Kidney glomerular epithelial cell (primary cell): ENCODE measurements around the gene SYTL5.
"Not testable (repeated sequence)": the region's sequence is repeated elsewhere in the genome, so short reads cannot be mapped to it uniquely, and the experiment has no call there.

Experiments
- DNase-seq: peaks from one replicate; lab custom pipeline; 2025; lab: John Stamatoyannopoulos, UW

Gene SYTL5

DNA sequence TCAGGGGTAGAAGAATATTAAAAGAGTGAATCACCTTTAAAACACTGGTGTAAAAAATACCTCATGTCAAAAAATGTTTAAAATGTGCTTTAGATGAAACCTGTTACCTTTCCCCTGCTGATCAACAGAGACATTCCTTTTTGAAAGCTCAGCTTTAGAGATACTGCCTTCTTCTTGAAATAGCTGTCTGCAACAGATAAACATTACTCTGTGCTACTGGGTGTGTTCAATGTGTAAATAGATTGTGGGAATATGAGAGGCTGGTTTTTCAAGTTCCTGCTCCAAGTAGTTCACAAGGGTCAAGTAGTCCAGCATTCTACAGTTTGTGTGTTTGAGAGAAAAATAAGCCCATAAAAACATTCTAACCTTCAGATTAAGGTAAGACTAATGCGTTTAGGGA lies at the start of gene SYTL5:
Gene SYTL5 (plus strand): TSS at position 263 of the 400 bp plus-strand sequence. CDS start 27,337 bp downstream, outside the sequence.
- no peak for DNase-seq

DNA sequence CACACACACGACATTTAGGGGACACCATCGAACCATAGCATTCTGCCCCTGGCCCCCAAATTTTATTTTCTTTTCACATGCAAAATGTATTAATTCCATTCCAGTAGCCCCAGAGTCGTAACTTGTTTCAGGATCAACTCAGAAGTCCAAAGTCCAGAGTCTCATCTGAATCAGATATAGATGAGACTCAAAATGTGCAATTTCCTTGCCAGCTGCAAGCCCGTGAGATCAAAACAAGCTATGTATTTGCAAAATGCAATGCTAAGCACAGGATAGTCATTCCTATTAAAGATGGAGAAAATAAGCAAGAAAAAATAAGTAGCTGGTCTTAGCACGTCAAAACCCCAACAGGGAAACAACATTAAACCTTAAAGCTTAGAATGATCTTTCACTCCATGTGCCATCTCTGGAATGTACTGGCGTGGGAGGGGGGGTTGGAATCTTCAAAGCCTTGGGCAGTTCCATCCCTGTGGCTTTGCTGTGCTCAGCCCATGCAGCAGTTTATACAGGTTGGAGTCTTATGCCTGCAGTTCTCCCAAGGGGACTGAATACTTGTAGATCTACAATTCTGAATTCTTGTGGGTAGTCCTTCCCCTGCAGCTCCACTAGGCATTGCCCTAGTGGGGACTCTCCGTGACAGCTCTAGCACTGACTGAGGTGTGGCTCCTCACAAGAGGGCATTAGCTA lies 47.7 kb upstream of the SYTL5 start:
- peak; percentile 4 for DNase-seq

DNA sequence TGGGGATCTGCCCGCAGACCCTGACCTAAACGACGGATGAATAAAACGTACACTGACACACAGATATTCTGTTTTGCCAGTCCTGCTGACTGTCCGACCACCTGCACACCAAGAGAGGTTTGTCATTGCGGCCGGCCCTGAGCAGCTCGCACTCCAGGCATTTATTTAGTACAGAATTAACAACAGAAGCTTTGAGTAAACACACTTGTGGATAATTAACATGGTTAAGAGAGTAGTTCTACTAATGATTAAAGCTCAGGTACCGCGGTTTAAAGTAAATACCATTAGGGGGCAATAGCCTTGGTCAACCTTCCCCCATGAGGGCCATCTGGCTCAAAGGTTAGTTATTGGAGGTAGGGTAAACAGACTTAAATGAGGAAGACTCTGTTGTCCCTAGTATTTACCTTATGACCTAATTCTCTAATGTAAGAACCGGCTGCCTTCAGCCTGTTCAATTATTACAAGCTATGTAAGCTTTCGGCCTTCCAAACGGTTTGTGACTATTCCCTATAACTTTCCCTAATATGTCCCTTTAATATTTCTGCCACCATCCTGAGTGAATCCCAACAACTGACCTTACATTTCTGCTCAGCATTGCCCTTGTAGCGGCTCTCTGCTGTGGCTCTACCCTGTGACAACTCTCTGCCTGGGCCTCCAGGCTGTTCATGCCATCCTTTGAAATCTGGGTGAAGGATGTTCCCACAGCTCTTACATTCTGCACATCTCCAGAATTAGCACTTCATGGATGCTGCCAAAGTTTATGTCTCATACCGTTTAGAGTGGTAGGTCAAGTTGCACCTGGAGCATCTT lies 46.9 kb upstream of the SYTL5 start:
- DNase-seq, result no peak

DNA sequence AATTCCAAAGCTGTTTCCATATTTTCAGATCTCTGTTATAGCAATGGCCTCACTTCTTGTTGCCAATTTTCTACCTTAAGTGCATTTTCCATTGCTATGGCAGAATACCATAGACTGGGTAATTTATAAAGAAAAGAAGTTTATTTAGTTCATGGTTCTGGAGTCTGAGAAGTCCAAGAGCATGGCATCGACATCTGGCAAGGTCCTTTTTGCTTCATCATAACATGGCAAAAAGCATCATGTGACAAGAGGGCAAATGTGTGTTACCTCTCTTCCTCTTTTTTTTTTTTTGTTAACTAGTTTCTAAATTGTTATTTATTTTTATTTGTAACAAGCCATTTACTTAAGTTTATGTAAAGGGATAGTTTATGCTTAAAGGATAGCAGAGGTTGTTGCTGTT lies 45.2 kb upstream of the SYTL5 start:
- no peak for DNase-seq

DNA sequence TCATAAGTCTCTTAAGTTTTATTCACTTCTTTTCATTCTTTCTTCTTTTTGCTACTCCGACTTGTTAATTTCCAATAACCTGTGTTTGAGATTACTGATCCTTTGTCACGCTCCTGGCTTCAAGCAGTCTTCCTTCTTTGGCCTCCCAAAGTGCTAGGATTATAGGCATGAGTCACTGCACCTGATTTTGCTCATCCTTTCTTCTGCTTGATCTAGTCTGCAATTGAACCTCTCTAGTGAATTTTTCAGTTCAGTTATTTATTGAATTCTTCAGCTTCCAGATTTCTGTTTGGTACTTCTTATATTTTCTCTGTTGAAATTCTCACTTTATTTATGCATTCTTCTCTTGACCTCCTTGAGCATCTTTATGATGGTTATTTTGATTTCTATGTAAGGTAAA lies 38.6 kb upstream of the SYTL5 start:
- no peak for DNase-seq

DNA sequence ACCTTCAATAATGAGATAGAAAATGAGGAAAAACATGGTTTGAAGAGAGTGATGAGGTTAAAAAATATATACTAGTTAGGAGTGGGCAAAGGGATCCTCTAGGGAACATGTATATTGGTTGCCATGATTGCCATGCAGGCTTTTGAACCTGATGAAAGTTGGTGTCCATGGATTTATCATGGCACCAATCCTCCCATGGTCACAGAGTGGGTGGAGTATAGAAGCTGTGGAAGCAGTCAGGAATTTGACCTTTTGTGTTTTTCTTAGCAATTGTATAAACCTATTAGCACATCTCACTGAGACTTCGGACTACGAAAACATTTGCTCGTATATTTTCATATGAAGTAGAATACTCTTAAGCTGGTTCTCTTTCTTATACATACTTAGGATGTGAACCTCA lies 30.9 kb upstream of the SYTL5 start:
- DNase-seq, result no peak

DNA sequence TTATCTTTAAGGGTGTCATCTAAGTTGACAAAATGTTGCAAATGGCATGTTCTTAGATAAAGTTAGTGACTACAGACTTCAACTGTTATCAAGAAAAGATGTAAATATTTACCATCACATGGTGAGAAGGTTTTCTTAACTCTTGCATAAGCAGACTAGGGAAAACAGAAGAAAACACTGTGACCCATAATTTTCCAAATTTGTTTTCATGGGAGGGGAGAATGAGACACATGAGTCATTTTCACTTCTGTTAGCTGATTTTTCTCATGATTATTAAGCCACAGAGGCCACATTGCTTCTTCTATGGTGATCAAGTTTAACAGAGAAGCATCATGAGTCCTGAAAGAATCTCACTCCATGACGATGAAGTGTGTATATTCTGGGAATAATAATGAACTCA lies 30.2 kb upstream of the SYTL5 start:
- no peak for DNase-seq

DNA sequence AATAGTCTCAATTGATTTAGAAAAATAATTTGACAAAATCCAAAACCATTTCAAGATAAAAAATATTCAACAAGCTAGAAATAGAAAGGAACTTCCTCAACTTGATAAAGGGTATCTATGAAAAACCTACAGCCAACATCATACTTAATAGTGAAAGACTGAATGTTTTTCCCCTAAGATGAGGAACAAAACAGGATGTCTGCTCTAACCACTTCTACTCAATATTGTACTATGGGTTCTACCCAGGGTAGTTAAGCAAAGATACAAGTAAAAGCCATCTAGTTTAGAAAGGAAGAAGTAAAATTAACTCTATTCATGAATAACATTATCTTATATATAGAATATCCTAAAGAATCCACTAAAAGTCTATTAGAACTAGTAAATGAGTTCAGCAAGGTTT lies 21.5 kb upstream of the SYTL5 start:
- DNase-seq, result no peak

DNA sequence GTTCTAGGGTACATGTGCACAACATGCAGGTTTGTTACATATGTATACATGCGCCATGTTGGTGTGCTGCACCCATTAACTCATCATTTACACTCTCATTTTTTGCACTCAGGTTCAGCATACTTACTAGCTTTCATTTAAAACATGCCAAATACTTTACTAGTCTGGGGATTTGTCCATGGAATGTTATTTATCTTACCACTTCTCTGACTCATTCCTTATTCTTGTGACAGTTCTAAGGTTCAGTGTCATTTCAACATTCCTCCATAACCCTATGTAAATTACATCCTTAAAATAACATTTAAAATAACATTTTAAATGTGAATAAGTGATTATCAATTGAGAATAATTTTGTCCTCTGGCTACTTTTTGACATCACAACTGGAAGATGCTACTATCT lies 19.5 kb upstream of the SYTL5 start:
- peak; percentile 2 for DNase-seq

DNA sequence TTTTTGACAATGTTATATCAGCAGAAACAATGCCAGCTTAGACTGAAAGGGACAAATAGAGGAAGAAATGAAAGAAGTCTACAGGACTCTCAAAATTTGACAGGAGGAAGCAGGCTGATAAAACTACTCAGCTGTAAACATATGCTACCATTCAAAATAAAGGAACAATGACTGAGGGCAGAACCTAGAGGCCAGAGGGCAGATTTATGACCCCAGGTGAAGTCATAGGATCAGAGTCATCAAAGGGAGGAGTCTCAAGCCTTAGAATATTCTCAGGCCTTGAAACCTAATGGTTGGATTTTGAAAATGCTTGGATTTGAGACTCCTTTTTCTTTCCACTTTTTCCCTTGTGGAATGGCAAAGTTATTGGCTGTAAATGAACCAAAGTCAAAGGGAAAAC lies 17.0 kb upstream of the SYTL5 start:
- no peak for DNase-seq

DNA sequence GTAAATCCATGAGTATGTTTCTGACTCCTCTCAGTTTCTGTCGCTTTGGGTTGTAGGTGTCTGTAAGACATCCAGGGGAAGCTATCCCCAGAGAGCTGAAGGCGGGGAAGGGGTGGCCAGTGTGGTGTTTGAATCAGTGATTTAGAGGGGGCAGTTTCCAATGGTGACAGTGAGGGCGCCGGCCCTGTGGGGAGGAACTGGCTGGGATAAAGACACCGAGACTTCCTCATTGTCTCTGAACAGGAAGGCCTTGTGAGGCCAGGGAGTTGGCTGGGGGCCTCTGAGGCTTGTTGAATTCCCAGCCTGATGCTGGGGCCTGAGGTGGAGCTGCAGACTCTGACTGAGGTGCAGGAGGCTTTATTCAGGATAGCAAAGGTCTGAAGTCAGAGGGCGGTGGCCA lies 15.1 kb upstream of the SYTL5 start:
- DNase-seq, result not testable (repeated sequence)

DNA sequence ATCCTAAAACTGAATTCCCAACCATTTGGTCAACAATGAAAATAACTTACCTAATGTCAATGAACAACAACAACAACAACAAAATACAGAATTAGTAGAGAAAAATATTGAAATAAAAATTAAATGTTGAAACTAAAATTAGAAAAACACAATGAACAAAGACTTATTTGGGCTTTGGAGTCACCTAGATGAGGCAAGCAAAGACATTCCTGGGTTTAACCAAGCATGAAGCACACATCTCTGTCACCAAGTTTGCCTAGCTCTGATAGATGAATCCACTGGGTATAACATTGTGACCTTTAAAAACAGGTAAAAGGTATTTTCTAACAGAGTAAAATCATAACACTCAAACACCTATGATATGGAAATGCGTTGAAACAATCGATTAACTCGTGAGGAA lies 13.2 kb upstream of the SYTL5 start:
- DNase-seq, result peak; percentile 6

DNA sequence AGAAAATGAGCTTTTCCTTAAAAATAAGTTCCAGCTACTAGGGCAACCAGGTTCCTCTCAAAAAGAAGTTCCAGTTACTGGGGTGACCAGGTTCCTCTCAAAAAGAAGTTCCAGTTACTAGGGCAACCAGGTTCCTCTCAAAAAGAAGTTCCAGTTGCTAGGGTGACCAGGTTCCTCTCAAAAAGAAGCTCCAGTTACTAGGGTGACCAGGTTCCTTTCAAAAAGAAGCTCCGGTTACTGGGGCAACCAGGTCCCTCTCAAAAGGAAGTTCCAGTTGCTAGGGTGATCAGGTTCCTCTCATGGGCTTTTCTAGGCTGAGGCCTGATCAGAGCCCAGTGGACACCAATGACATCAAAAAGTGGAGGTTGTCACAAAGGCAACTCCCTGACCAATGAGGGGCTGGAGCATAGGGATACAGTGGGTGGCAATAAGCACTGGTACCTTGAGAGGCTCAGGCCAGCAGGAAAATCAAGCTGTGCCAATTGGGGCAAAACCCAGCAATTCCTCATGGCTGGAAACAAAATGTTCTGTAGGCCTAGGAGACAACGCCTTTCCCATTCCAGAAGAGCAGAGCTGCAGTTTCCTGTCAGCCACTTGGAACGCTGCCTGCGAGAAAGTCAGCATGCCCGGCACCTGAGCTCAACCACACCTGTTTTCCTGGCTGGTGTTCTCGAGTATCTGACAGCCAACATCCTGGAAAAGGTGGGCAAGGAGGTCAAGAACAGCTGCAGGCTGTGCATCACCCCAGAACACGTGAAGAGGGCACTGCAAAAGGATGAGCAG lies 12.3 kb upstream of the SYTL5 start:
- DNase-seq, result no peak

DNA sequence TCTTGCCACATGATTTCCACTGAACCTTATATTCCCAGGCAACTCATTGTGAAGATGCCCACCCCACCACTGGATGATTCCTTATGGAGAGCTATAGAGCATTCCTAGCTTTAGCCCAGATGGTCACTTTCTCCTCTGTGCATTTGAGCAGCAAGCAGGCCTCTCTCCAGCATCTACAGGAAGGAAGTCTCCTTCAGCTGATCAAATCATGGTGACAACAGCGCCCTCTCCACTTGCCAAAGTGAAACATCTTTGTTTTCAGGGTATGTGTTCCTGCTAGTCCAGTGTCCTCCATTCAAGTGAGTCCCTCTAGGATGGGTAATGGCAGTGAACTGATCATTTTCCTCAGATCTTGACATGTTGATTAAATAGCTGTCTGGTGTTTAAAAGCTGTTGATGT lies 10.9 kb upstream of the SYTL5 start:
- no peak for DNase-seq

DNA sequence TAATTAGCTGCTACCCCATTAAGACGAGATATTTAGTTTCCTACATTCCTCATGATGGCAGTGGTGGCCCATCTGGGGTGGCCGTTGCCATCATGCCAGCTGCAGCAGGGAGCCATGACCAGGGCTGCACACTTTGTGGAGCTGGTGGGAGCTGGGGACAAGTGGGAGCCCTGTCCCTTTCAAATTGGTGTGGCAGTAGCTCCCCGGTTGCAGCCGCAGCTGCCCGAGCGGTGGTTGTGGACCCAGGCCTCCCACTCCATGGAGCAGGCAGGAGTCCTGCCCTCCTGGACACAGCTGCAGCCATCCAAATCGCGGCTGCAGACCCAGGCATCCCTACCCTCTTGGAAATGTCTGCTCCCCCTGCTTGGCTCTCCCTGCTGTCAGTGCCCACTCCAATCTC lies 9.3 kb upstream of the SYTL5 start:
- no peak for DNase-seq

DNA sequence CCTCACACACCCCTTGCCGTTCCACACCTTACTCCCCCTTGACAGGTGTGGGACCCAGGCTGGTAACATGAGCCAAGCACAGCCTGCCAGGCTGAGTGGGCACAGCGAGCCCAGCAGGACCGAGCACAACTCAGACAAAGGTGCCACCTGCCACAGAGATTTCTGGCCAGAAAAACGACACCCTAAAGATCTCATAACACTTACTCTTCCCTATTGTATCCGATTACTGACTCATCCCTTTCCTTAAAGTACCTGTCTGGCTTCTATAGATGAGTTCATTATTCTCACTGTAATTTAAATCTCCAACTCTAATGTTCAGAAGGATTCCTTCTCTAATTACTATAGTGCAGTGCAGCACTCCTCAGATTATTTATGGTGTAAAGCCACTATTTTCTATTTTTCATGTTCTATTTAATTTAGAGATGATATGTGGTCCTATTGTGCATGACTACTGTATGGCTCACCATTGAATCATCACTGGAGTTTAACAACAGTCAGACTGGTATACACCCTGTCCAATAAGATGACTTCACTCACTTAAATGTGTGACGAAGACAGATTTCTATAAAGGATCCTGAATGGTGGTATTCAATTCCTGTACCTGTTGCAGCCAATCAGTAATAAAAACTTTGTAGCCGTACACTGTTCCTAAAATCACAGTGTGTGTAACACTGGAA lies 7.6 kb upstream of the SYTL5 start:
- peak; percentile 0 for DNase-seq

DNA sequence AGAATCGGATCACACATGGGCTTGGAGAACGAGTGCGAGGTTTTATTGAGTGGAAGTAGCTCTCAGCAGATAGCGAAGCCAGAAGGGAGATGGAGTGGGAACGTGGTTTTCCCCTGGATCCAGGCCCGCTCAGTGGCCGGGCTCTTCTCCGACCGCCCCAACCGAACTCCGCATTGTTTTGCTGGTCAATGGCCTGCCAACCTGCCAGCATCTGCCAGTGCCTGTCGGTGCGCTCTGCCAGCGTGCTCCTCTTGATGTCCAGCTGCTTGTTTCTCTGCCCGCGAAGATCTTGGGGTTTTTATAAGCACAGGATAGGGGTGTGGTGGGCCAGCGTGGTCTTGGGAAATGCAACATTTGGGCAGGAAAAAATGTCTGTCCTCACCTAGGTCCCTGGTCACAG lies 5.6 kb upstream of the SYTL5 start:
- DNase-seq, result no peak

DNA sequence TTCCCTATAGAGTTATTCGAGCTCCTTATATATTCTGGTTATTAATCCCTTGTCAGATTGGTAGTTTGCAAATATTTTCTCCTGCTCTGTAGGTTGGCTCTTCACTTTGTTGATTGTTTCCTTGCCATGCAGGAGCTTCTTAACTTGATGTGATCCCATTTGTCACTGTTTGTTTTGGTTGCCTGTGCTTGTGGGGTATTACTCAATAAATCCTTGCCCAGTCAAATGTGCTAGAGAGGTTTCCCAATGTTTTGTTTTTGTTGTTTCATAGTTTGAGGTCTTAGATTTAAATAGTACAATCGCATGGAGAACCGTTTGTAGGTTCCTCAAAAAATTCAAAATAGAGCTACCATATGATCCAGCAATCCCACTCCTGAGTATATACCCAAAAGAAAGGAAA lies 2.3 kb upstream of the SYTL5 start:
- DNase-seq, result no peak

DNA sequence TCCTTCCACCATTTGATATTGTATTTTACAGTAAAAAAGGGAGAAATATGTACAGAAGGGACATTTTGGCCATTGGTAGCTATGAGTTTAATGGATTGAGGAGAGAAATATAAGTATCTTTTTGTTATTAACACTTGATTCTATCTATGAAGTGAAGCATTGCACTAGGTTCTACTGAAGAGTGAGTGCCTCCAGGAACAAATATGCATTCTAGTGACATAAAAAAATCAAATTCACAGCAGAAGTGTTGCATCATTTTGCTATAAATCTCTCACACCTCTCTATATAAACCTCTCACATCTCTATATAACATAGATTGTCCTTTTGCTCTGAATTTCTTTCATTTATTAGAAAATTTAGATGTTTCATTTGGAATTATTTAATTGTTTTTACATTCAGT lies 425 bp downstream of the SYTL5 start:
- no peak for DNase-seq

DNA sequence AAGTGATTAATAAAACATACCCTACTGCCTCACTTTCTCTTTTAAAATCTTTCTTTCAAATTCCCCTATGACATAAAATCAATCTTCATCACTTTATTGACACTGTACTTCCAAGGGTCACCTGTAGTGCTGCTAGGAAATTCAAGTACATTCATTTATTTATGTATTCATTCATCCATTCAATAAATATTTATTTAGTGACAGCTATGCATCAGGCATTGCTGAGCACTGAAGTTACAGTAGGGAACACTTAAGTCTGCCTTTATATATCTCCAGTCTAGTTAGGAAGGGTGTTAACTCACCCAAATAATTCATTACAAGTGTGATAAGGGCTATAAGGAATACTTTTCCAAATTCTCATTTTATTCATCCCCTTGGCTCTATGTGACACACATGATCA lies 2.3 kb downstream of the SYTL5 start:
- DNase-seq, result no peak

DNA sequence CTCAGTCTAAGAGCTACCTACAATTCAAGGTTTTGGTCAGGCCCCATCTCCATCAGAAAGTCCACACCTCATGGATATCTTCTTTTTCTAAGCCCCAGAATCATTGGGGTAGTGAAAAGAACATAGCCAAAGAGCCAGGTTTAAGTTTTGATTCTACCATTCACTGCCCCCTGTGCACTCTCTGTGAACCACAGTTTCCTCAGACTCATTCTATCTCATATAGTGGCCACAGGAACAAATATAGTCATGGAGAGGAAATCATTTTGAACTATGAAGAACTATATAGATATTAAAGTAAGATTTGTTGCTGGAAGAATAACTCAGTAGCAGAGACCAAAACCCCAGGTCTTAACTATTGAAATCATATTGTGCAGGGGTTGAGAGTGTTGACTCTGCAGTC lies 3.3 kb downstream of the SYTL5 start:
- DNase-seq, result no peak

DNA sequence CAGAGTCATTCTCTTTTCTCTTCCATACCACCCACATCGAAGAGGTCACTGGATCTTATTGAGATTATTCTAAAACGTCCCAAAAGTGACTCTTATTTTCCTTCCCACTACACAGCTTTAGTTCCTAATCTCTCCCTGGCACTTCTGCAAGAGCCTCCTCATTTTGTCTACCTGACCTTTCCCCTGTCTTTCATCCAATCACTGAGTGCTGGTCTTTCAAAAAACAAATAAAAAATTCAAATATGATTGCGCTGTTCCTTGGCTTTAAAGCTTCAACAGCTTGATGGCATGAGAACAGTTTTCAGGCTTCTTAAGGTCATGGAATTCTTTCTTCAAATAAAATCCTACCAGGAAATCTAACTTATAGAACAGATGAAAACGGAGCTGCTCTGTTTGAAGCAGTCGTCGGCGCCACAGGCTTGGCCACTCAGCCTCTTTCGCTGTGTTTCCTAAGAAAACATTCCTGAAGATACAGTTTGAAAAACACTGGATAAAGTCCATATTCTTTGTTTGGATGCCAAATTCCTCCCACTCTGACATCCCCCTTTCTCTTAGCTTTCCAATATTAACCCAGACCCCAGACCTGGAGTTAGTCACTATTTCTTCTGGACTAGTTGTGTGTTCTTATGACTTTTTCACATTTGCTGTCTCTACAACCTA lies 12.5 kb downstream of the SYTL5 start:
- DNase-seq, result peak; percentile 24
